HEK293T (cell line): ENCODE data around the gene RNF220.
A peak's percentile ranks its signal among the peaks of the same experiment; 100 is the strongest.

ENCODE experiments used
- CTCF ChIA-PET: fragments of 350-600 bp; formaldehyde crosslinking; extraction: SDS; loops from one replicate; lab custom pipeline; 2021; ENCODE audit warnings: antibody characterized with exemption, inconsistent platforms; lab: Yijun Ruan, JAX
- POLR2A ChIA-PET: fragments of 350-600 bp; formaldehyde crosslinking; extraction: SDS; loops from one replicate; lab custom pipeline; 2020; ENCODE audit warnings: antibody characterized with exemption, inconsistent platforms; lab: Yijun Ruan, JAX
- DNase-seq: peaks from one replicate; pipeline ENCODE4 v3.0.0; 2012; ENCODE audit warnings: mixed read lengths; ENCODE audit errors: extremely low spot score
- ARNT ChIP-seq: fragments of 450-650 bp; IDR thresholded peaks from 2 replicates; pipeline ENCODE4 v1.6.1; 2017; ENCODE audit warnings: mild to moderate bottlenecking
- BHLHE40 ChIP-seq: fragments of 450-650 bp; IDR thresholded peaks from 2 replicates; pipeline ENCODE4 v1.6.1; 2016; ENCODE audit warnings: mild to moderate bottlenecking, moderate library complexity, borderline replicate concordance
- CTBP1 ChIP-seq: fragments of 450-650 bp; IDR thresholded peaks from 2 replicates; pipeline ENCODE4 v1.6.1; 2016; ENCODE audit warnings: borderline replicate concordance
- ELF4 ChIP-seq: fragments of 450-650 bp; IDR thresholded peaks from 2 replicates; pipeline ENCODE4 v1.6.1; 2017; ENCODE audit warnings: antibody characterized with exemption
- FOXA1 ChIP-seq: fragments of 450-650 bp; IDR thresholded peaks from 2 replicates; pipeline ENCODE4 v1.6.1; 2016; ENCODE audit warnings: mild to moderate bottlenecking
- FOXK2 ChIP-seq: fragments of 450-650 bp; IDR thresholded peaks from 2 replicates; pipeline ENCODE4 v1.6.1; 2016; ENCODE audit warnings: mild to moderate bottlenecking
- FOXM1 ChIP-seq: fragments of 450-650 bp; IDR thresholded peaks from 2 replicates; pipeline ENCODE4 v1.6.1; 2017; ENCODE audit warnings: mild to moderate bottlenecking, borderline replicate concordance
- HDGF ChIP-seq: fragments of 450-650 bp; IDR thresholded peaks from 2 replicates; pipeline ENCODE4 v1.6.1; 2017; ENCODE audit warnings: antibody characterized with exemption, borderline replicate concordance
- L3MBTL2 ChIP-seq: fragments of 450-650 bp; conservative IDR thresholded peaks from 2 replicates; pipeline ENCODE4 v1.6.1; 2016; ENCODE audit warnings: mild to moderate bottlenecking
- LEF1 ChIP-seq: fragments of 450-650 bp; IDR thresholded peaks from 2 replicates; pipeline ENCODE4 v1.6.1; 2017; ENCODE audit warnings: mild to moderate bottlenecking, borderline replicate concordance
- NFRKB ChIP-seq: fragments of 450-650 bp; IDR thresholded peaks from 2 replicates; pipeline ENCODE4 v1.6.1; 2016; ENCODE audit warnings: mild to moderate bottlenecking, moderate library complexity
- PKNOX1 ChIP-seq: fragments of 450-650 bp; IDR thresholded peaks from 2 replicates; pipeline ENCODE4 v1.6.1; 2016
- SP1 ChIP-seq: fragments of 450-650 bp; IDR thresholded peaks from 2 replicates; pipeline ENCODE4 v1.6.1; 2017
- SUZ12 ChIP-seq: fragments of 450-650 bp; IDR thresholded peaks from 2 replicates; pipeline ENCODE4 v1.6.1; 2016; ENCODE audit warnings: mild to moderate bottlenecking
- TARDBP ChIP-seq: fragments of 450-650 bp; IDR thresholded peaks from 2 replicates; pipeline ENCODE4 v1.6.1; 2016
- ZNF384 ChIP-seq: fragments of 450-650 bp; IDR thresholded peaks from 2 replicates; pipeline ENCODE4 v1.6.1; 2016

The RNF220 gene

GRCh38 chr1:44591381-44591780 lies 186.3 kb downstream of the RNF220 start:
- no peak for DNase-seq
- no peak for TF ChIP-seq SUZ12
- no peak for TF ChIP-seq ZNF384
- TF ChIP-seq CTBP1 = no peak
- TF ChIP-seq FOXA1 = no peak
- no peak for TF ChIP-seq L3MBTL2
- TF ChIP-seq NFRKB = no peak
- TF ChIP-seq BHLHE40 = no peak
- TF ChIP-seq FOXM1 = no peak
- TF ChIP-seq LEF1 = no peak
- TF ChIP-seq FOXK2 = no peak
- ChIA-PET POLR2A (no interaction called here), CTCF (no interaction called here)

GRCh38 chr1:44592208-44593145 lies 187.4 kb downstream of the RNF220 start:
- CTCF ChIA-PET = interaction anchor here (3.7 kb wide), 1 partner anchor 214 kb away, joined by 18 read pairs; no protein-coding TSS in a partner anchor
- no peak for TF ChIP-seq L3MBTL2
- TF ChIP-seq ARNT = no peak
- no peak for TF ChIP-seq TARDBP
- TF ChIP-seq FOXK2 = no peak
- no peak for TF ChIP-seq ZNF384
- no peak for TF ChIP-seq FOXA1
- no peak for TF ChIP-seq CTBP1
- TF ChIP-seq PKNOX1 = no peak
- no peak for TF ChIP-seq SUZ12
- no peak for TF ChIP-seq FOXM1
- TF ChIP-seq LEF1 = no peak
- POLR2A ChIA-PET = no interaction called here
- DNase-seq = no peak

GRCh38 chr1:44594353-44594752 lies 189.3 kb downstream of the RNF220 start:
- POLR2A ChIA-PET = no interaction called here
- CTCF ChIA-PET = interaction anchor here (0.7 to 3.7 kb wide), 24 partner anchors 9 to 382 kb away, joined by 3 to 18 read pairs (median 4); no protein-coding TSS in a partner anchor
- TF ChIP-seq CTBP1 (no peak), FOXM1 (no peak), NFRKB (no peak), FOXA1 (no peak), FOXK2 (no peak), SUZ12 (no peak), ELF4 (no peak), HDGF (no peak), LEF1 (no peak), SP1 (no peak), L3MBTL2 (no peak), ZNF384 (no peak), PKNOX1 (no peak), TARDBP (no peak), BHLHE40 (no peak), ARNT (no peak)
- DNase-seq = no peak

- POLR2A ChIA-PET = no interaction called here
- CTCF ChIA-PET = interaction anchor here (0.6 to 3.7 kb wide), 28 partner anchors 8 to 383 kb away, joined by 3 to 18 read pairs (median 4); no protein-coding TSS in a partner anchor
- TF ChIP-seq FOXA1 = no peak
- TF ChIP-seq SP1 = no peak
- TF ChIP-seq FOXM1 = no peak
- TF ChIP-seq LEF1 = no peak
- no peak for TF ChIP-seq ARNT
- TF ChIP-seq CTBP1 = no peak
- no peak for TF ChIP-seq NFRKB
- no peak for TF ChIP-seq BHLHE40
- no peak for TF ChIP-seq HDGF
- no peak for TF ChIP-seq L3MBTL2
- no peak for TF ChIP-seq TARDBP
- no peak for TF ChIP-seq FOXK2
- no peak for TF ChIP-seq PKNOX1
- no peak for TF ChIP-seq ELF4
- no peak for TF ChIP-seq SUZ12
- no peak for TF ChIP-seq ZNF384
- DNase-seq = peak; percentile 91
These were observed 190.0 kb downstream of the RNF220 start for GRCh38 chr1:44594871-44595735.

GRCh38 chr1:44596511-44596910 lies 191.5 kb downstream of the RNF220 start:
- ChIA-PET CTCF (interaction anchor here (0.7 to 1.9 kb wide), 4 partner anchors 55 to 219 kb away, joined by 3 to 4 read pairs (median 3); no protein-coding TSS in a partner anchor), POLR2A (no interaction called here)
- TF ChIP-seq PKNOX1 (no peak), FOXM1 (no peak), LEF1 (no peak), ZNF384 (no peak), ARNT (no peak), L3MBTL2 (no peak), HDGF (no peak), SUZ12 (no peak), CTBP1 (no peak), SP1 (no peak), ELF4 (no peak), FOXA1 (no peak), BHLHE40 (no peak), FOXK2 (no peak), TARDBP (no peak), NFRKB (no peak)
- DNase-seq = no peak
